ENCODE measurements around the gene RHNO1.

- TF ChIP-seq POLR2A (IDR thresholded peaks at IDR 0.05; ENCODE audit: low read depth, low read length) (no peak), RAD21 (IDR thresholded peaks at IDR 0.05; ENCODE audit: low read length) (no peak), CTCF (conservative IDR thresholded peaks at IDR 0.05; ENCODE audit: low read depth, low read length) (no peak), RFX5 (IDR thresholded peaks at IDR 0.05; ENCODE audit: low read depth, low read length) (no peak), BHLHE40 (IDR thresholded peaks at IDR 0.05; ENCODE audit: low read depth, low read length) (no peak), CHD1 (IDR thresholded peaks at IDR 0.05; ENCODE audit: low read depth, low read length) (no peak), RCOR1 (IDR thresholded peaks at IDR 0.05; ENCODE audit: insufficient replicate concordance, low read length) (no peak), FOS (IDR thresholded peaks at IDR 0.05; ENCODE audit: low read depth, low read length) (no peak), NFE2L2 (IDR thresholded peaks at IDR 0.05; ENCODE audit: low read depth, low read length) (no peak), MAFK (IDR thresholded peaks at IDR 0.05; ENCODE audit: low read depth, low read length) (no peak)
These were observed 34.1 kb upstream of the RHNO1 start for GRCh38 chr12:2842948-2843347.

All from IMR-90 (cell line).